GM19238 (cell line): ENCODE results near the gene WDR31.
A peak's percentile ranks its signal among the peaks of the same experiment; 100 is the strongest.

ENCODE experiments used
- DNase-seq: peaks from one replicate; pipeline ENCODE4 v3.0.0; 2011; ENCODE audit warnings: low spot score; ENCODE audit not compliant: insufficient read length

The WDR31 gene

GRCh38 chr9:113341712-113342410 is 1.8 kb upstream of the WDR31 start:
- no peak for DNase-seq

- no peak for DNase-seq
Measured at GRCh38 chr9:113337714-113338113, 2.4 kb downstream of the WDR31 start.

- DNase-seq = no peak
Measured at GRCh38 chr9:113331780-113332179, 8.3 kb downstream of the WDR31 start.

GRCh38 chr9:113328045-113328782 is 11.9 kb downstream of the WDR31 start:
- DNase-seq = no peak

GRCh38 chr9:113326230-113326629 is 13.8 kb downstream of the WDR31 start:
- DNase-seq = no peak

- no peak for DNase-seq
Measured at GRCh38 chr9:113322671-113323070, 17.4 kb downstream of the WDR31 start.

GRCh38 chr9:113320051-113320450 is 20.0 kb downstream of the WDR31 start:
- DNase-seq = no peak

- no peak for DNase-seq
Measured at GRCh38 chr9:113319054-113319453, 21.0 kb downstream of the WDR31 start.

- no peak for DNase-seq
Measured at GRCh38 chr9:113317777-113318176, 22.3 kb downstream of the WDR31 start.

GRCh38 chr9:113316030-113316429 is 24.0 kb downstream of the WDR31 start:
- no peak for DNase-seq

GRCh38 chr9:113315231-113315630 is 24.8 kb downstream of the WDR31 start:
- no peak for DNase-seq

- no peak for DNase-seq
Measured at GRCh38 chr9:113313261-113313660, 26.8 kb downstream of the WDR31 start.

GRCh38 chr9:113311961-113312360 is 28.1 kb downstream of the WDR31 start:
- DNase-seq = no peak

GRCh38 chr9:113310538-113310937 is 29.5 kb downstream of the WDR31 start:
- DNase-seq = no peak

GRCh38 chr9:113309204-113309813 is 30.8 kb downstream of the WDR31 start:
- DNase-seq = peak; percentile 12

- DNase-seq = no peak
Measured at GRCh38 chr9:113307396-113307975, 32.6 kb downstream of the WDR31 start.

- DNase-seq = no peak
Measured at GRCh38 chr9:113306566-113306965, 33.5 kb downstream of the WDR31 start.

- no peak for DNase-seq
Measured at GRCh38 chr9:113302792-113303418, 37.2 kb downstream of the WDR31 start, which contains the start of gene RNF183. TSS of gene RNF183 (minus strand) at chr9:113303376. CDS start at chr9:113298184, 5,192 bp downstream.

- DNase-seq = no peak
Measured at GRCh38 chr9:113301548-113301947, 38.5 kb downstream of the WDR31 start.

- no peak for DNase-seq
Measured at GRCh38 chr9:113299800-113300292, 40.2 kb downstream of the WDR31 start.
